Upper lobe of left lung (tissue), 6 donors: Measurements from ENCODE around the gene BARX2. TPM values are rescaled to one million over a fixed set of nuclear protein-coding genes. Genes with fewer than 3 reads are reported as not detected.

Source experiments
- ATAC-seq, 2 donors: fragments of 200-7000 bp; cut with Tn5 transposase; one replicate each; pipeline ENCODE4 v1.9.1; 2022; ENCODE audit warnings: mild to moderate bottlenecking in 2 of 2, moderate library complexity in 2 of 2; ENCODE audit not compliant: low FRiP score in 2 of 2
- DNase-seq, 2 donors: peaks; one replicate each; pipeline ENCODE4 v3.0.0-alpha.2; 2019 to 2020
- H3K27ac ChIP-seq, 4 donors: fragments of 200-600 bp; sonication (generic); one replicate each; pipeline ENCODE4 v1.5.1; 2016 to 2019
- H3K27me3 ChIP-seq, 4 donors: fragments of 200-600 bp; sonication (generic); one replicate each; pipeline ENCODE4 v1.5.1; 2017 to 2019
- H3K36me3 ChIP-seq, 4 donors: fragments of 200-600 bp; sonication (generic); one replicate each; pipeline ENCODE4 v1.5.1; 2016 to 2019
- H3K4me1 ChIP-seq, 4 donors: fragments of 200-600 bp; sonication (generic); one replicate each; pipeline ENCODE4 v1.5.1; 2018 to 2019
- H3K4me3 ChIP-seq, 4 donors: fragments of 200-600 bp; sonication (generic); one replicate each; pipeline ENCODE4 v1.5.1; 2017 to 2019; ENCODE audit warnings: mild to moderate bottlenecking in 2 of 4, moderate library complexity in 1 of 4
- H3K9me3 ChIP-seq, 4 donors: fragments of 200-600 bp; sonication (generic); one replicate each; pipeline ENCODE4 v1.5.1; 2018 to 2019
- CTCF ChIP-seq, 6 experiments: fragments of 450-650 bp in 4 of 6; fragments of 200-600 bp in 2 of 6; sonication (generic) in 2 of 6; IDR thresholded peaks; one replicate each; pipeline ENCODE4 v1.5.1; 2016 to 2019; ENCODE audit warnings: antibody characterized with exemption in 6 of 6
- EP300 ChIP-seq, 4 donors: sonication (generic); formaldehyde crosslinking; IDR thresholded peaks; one replicate each; pipeline ENCODE4 v1.5.1; 2017; ENCODE audit warnings: antibody characterized with exemption in 4 of 4, control low read depth in 2 of 4
- POLR2A ChIP-seq, 4 donors: fragments of 450-650 bp; IDR thresholded peaks; one replicate each; pipeline ENCODE4 v1.5.1; 2016 to 2017; ENCODE audit warnings: antibody characterized with exemption in 4 of 4, mild to moderate bottlenecking in 2 of 4
- POLR2AphosphoS5 ChIP-seq, 2 donors: sonication (generic); formaldehyde crosslinking; IDR thresholded peaks; one replicate each; pipeline ENCODE4 v1.5.1; 2017; ENCODE audit warnings: antibody characterized with exemption in 2 of 2
- WGBS, 2 donors: methylation state at CpG; one replicate each; pipeline ENCODE4 v1.1.5; 2017 to 2018; 5-methylcytosine and 5-hydroxymethylcytosine counted together
- total RNA-seq, 6 donors: library from RNA; depleted of rRNA in 4 of 6; stranded (reverse); fragments of >200 nt in 4 of 6; gene quantifications; one replicate each; pipeline versions ENCODE4 v1.1.0 to v1.2.1, GENCODE V29; 2016 to 2021
- donor health status: DM: no; HTN: no; CAD: no; lungs with moderate emphysema.
- donor health status: DM: no; HTN: yes; CAD: no; lungs with severe emphysema.

The BARX2 gene
- total RNA-seq, 6 donors from 2014 or later = 0.30 to 0.89 (median 0.30) TPM; not detected in 3

- ATAC-seq (peak; percentile 47 to 60), DNase-seq (peak in 1 of 2 donors; percentile 33)
- Histone ChIP-seq H3K4me3 (no peak overlapping the region), H3K27ac (no peak overlapping the region), H3K27me3 (no peaks in the 10 kb centered on the region), H3K4me1 (peaks cover 0 to 19% (median 2%) of the 10 kb centered on the region in 4 donors), H3K36me3 (no peaks in the 10 kb centered on the region), H3K9me3 (no peaks in the 10 kb centered on the region)
- no peak for TF ChIP-seq POLR2A (IDR thresholded peaks at IDR 0.05)
- no peak for TF ChIP-seq CTCF (IDR thresholded peaks at IDR 0.05)
- TF ChIP-seq POLR2AphosphoS5 (IDR thresholded peaks at IDR 0.05) = no peak
- no peak for TF ChIP-seq EP300 (IDR thresholded peaks at IDR 0.05)
- WGBS, 2 donors = 48 to 58% methylated on average over 6 of the region's 6 CpGs
Observed at GRCh38 chr11:129457321-129457720, 81.7 kb downstream of the BARX2 start.

GRCh38 chr11:129458278-129458677 is 82.6 kb downstream of the BARX2 start:
- H3K4me1 ChIP-seq = peaks cover 0 to 19% (median 2%) of the 10 kb centered on the region in 4 donors
- no peak overlapping the region for H3K4me3 ChIP-seq
- TF ChIP-seq EP300 (IDR thresholded peaks at IDR 0.05) (no peak), CTCF (IDR thresholded peaks at IDR 0.05) (no peak), POLR2A (IDR thresholded peaks at IDR 0.05) (no peak), POLR2AphosphoS5 (IDR thresholded peaks at IDR 0.05) (no peak)
- H3K27ac ChIP-seq = no peak overlapping the region
- no peaks in the 10 kb centered on the region for H3K9me3 ChIP-seq
- DNase-seq = no peak
- no peaks in the 10 kb centered on the region for H3K36me3 ChIP-seq
- no peaks in the 10 kb centered on the region for H3K27me3 ChIP-seq
- ATAC-seq = no peak
- 74 to 77% methylated on average over 3 of the region's 3 CpGs for WGBS, 2 donors

- H3K4me1 ChIP-seq = peaks cover 0 to 19% (median 2%) of the 10 kb centered on the region in 4 donors
- peak; percentile 11 to 23 for ATAC-seq
- no peak overlapping the region for H3K4me3 ChIP-seq
- peak; percentile 21 to 70 for DNase-seq
- no peak overlapping the region for H3K27ac ChIP-seq
- H3K27me3 ChIP-seq = no peaks in the 10 kb centered on the region
- WGBS, 2 donors = 27 to 34% methylated on average over 11 to 13 of the region's 13 CpGs
- TF ChIP-seq POLR2AphosphoS5 (IDR thresholded peaks at IDR 0.05) (no peak), EP300 (IDR thresholded peaks at IDR 0.05) (no peak), POLR2A (IDR thresholded peaks at IDR 0.05) (no peak), CTCF (IDR thresholded peaks at IDR 0.05) (no peak)
- H3K36me3 ChIP-seq = no peaks in the 10 kb centered on the region
- H3K9me3 ChIP-seq = no peaks in the 10 kb centered on the region
Observed at GRCh38 chr11:129458756-129459535, 83.3 kb downstream of the BARX2 start.

- TF ChIP-seq CTCF (IDR thresholded peaks at IDR 0.05) = no peak
- no peak for TF ChIP-seq POLR2A (IDR thresholded peaks at IDR 0.05)
- TF ChIP-seq EP300 (IDR thresholded peaks at IDR 0.05) = no peak
- TF ChIP-seq POLR2AphosphoS5 (IDR thresholded peaks at IDR 0.05) = no peak
- ATAC-seq = no peak
- 60 to 62% methylated on average over 2 of the region's 2 CpGs for whole genome bisulfite sequencing, 2 donors
- H3K4me1 ChIP-seq = peaks cover 0 to 19% (median 2%) of the 10 kb centered on the region in 4 donors
- peak in 1 of 2 donors; percentile 21 for DNase-seq
- H3K4me3 ChIP-seq = no peak overlapping the region
- H3K27ac ChIP-seq = no peak overlapping the region
- H3K36me3 ChIP-seq = no peaks in the 10 kb centered on the region
- H3K27me3 ChIP-seq = no peaks in the 10 kb centered on the region
- no peaks in the 10 kb centered on the region for H3K9me3 ChIP-seq
Observed at GRCh38 chr11:129460714-129461113, 85.1 kb downstream of the BARX2 start.

- ATAC-seq = no peak
- Histone ChIP-seq H3K9me3 (no peaks in the 10 kb centered on the region), H3K4me1 (no peaks in the 10 kb centered on the region), H3K27ac (no peak overlapping the region), H3K4me3 (no peak overlapping the region), H3K27me3 (no peaks in the 10 kb centered on the region), H3K36me3 (no peaks in the 10 kb centered on the region)
- no peak for DNase-seq
- TF ChIP-seq CTCF (IDR thresholded peaks at IDR 0.05) (no peak), POLR2AphosphoS5 (IDR thresholded peaks at IDR 0.05) (no peak), EP300 (IDR thresholded peaks at IDR 0.05) (no peak), POLR2A (IDR thresholded peaks at IDR 0.05) (no peak)
- WGBS, 2 donors = 93 to 97% methylated on average over 1 of the region's 1 CpG
Observed at GRCh38 chr11:129484068-129484467, 108.4 kb downstream of the BARX2 start.
